HEK293 (cell line): ENCODE data around the gene BICRA.

ENCODE experiments used
- CTCF ChIA-PET: fragments of 350-600 bp; formaldehyde crosslinking; extraction: SDS; loops from one replicate; lab custom pipeline; 2021; ENCODE audit warnings: antibody characterized with exemption; lab: Yijun Ruan, JAX
- POLR2A ChIA-PET: fragments of 300-600 bp; formaldehyde crosslinking; extraction: SDS; loops from one replicate; lab custom pipeline; 2020; ENCODE audit warnings: antibody characterized with exemption, inconsistent platforms; lab: Yijun Ruan, JAX
- H3K27ac ChIP-seq: fragments of 200-500 bp; sonication (Bioruptor generic); 2 replicates; pipeline ENCODE4 v1.5.1; 2014; ENCODE audit warnings: low read depth, low read length, control low read depth, inconsistent platforms; ENCODE audit errors: extremely low read depth
- H3K36me3 ChIP-seq, 2 experiments: fragments of 200-500 bp in 1 of 2; sonication (Bioruptor generic) in 1 of 2; 1 replicate in 1 of 2; 2 replicates in 1 of 2; pipeline ENCODE4 v1.5.1; 2014 to 2017; ENCODE audit warnings: inconsistent platforms in 2 of 2, low read length in 2 of 2; ENCODE audit not compliant: control insufficient read depth in 2 of 2, insufficient read depth in 1 of 2
- H3K4me1 ChIP-seq: fragments of 200-500 bp; sonication (Bioruptor generic); 2 replicates; pipeline ENCODE4 v1.5.1; 2014; ENCODE audit warnings: mild to moderate bottlenecking, low read length, inconsistent platforms; ENCODE audit not compliant: control insufficient read depth, insufficient read depth
- H3K4me3 ChIP-seq: 2 replicates; pipeline ENCODE4 v1.5.1; 2011; ENCODE audit warnings: low read depth, mild to moderate bottlenecking, control low read depth, low read length, moderate library complexity
- H3K9me3 ChIP-seq: fragments of 200-500 bp; sonication (Bioruptor generic); 2 replicates; pipeline ENCODE4 v1.5.1; 2014; ENCODE audit warnings: low read depth, low read length, inconsistent platforms; ENCODE audit not compliant: control insufficient read depth, insufficient read depth
- FEZF1 ChIP-seq: fragments of 450-650 bp; formaldehyde crosslinking; IDR thresholded peaks from 2 replicates; pipeline ENCODE4 v1.5.1; 2016; ENCODE audit warnings: missing biosample characterization, missing genetic modification characterization
- KLF7 ChIP-seq: fragments of 450-650 bp; formaldehyde crosslinking; IDR thresholded peaks from 2 replicates; pipeline ENCODE4 v1.5.1; 2016; ENCODE audit warnings: missing biosample characterization, missing genetic modification characterization, borderline replicate concordance
- SP3 ChIP-seq: fragments of 450-650 bp; formaldehyde crosslinking; IDR thresholded peaks from 2 replicates; pipeline ENCODE4 v1.5.1; 2016; ENCODE audit warnings: missing biosample characterization, missing genetic modification characterization
- ZBTB17 ChIP-seq: fragments of 450-650 bp; formaldehyde crosslinking; IDR thresholded peaks from 2 replicates; pipeline ENCODE4 v1.5.1; 2016; ENCODE audit warnings: missing biosample characterization, missing genetic modification characterization
- ZEB2 ChIP-seq: fragments of 450-650 bp; formaldehyde crosslinking; IDR thresholded peaks from 2 replicates; pipeline ENCODE4 v1.5.1; 2016; ENCODE audit warnings: missing biosample characterization, missing genetic modification characterization
- ZFHX2 ChIP-seq: fragments of 450-650 bp; formaldehyde crosslinking; conservative IDR thresholded peaks from 2 replicates; pipeline ENCODE4 v1.5.1; 2016; ENCODE audit warnings: missing biosample characterization, missing genetic modification characterization
- ZNF121 ChIP-seq: fragments of 450-650 bp; formaldehyde crosslinking; IDR thresholded peaks from 2 replicates; pipeline ENCODE4 v1.5.1; 2016; ENCODE audit warnings: missing biosample characterization, missing genetic modification characterization
- ZNF324 ChIP-seq: fragments of 450-650 bp; formaldehyde crosslinking; IDR thresholded peaks from 2 replicates; pipeline ENCODE4 v1.5.1; 2016; ENCODE audit warnings: missing biosample characterization, missing genetic modification characterization
- ZNF335 ChIP-seq: fragments of 450-650 bp; formaldehyde crosslinking; conservative IDR thresholded peaks from 2 replicates; pipeline ENCODE4 v1.5.1; 2016; ENCODE audit warnings: missing biosample characterization, missing genetic modification characterization
- ZNF544 ChIP-seq: fragments of 450-650 bp; formaldehyde crosslinking; IDR thresholded peaks from 2 replicates; pipeline ENCODE4 v1.5.0; 2017; ENCODE audit warnings: missing biosample characterization, missing genetic modification characterization
- ZNF596 ChIP-seq: fragments of 450-650 bp; IDR thresholded peaks from 2 replicates; pipeline ENCODE4 v1.5.0; 2018; ENCODE audit warnings: missing biosample characterization, mild to moderate bottlenecking, missing genetic modification characterization, moderate library complexity
- ZNF658 ChIP-seq: fragments of 450-650 bp; formaldehyde crosslinking; IDR thresholded peaks from 2 replicates; pipeline ENCODE4; 2016; ENCODE audit warnings: missing biosample characterization, missing genetic modification characterization
- TF ChIP-seq, protein P1 (sequence below): fragments of 450-650 bp; formaldehyde crosslinking; IDR thresholded peaks from 2 replicates; pipeline ENCODE4 v1.5.1; 2016; ENCODE audit warnings: missing biosample characterization, missing genetic modification characterization
- TF ChIP-seq, protein P2 (sequence below): fragments of 450-650 bp; formaldehyde crosslinking; IDR thresholded peaks from 2 replicates; pipeline ENCODE4 v1.5.1; 2017; ENCODE audit warnings: missing biosample characterization, missing genetic modification characterization
- TF ChIP-seq, protein P3 (sequence below): fragments of 450-650 bp; formaldehyde crosslinking; IDR thresholded peaks from 2 replicates; pipeline ENCODE4 v1.5.1; 2016; ENCODE audit warnings: missing biosample characterization, missing genetic modification characterization, low read depth
- TF ChIP-seq, protein P4 (sequence below): fragments of 450-650 bp; formaldehyde crosslinking; IDR thresholded peaks from 2 replicates; pipeline ENCODE4 v1.5.1; 2016; ENCODE audit warnings: missing biosample characterization, missing genetic modification characterization
- TF ChIP-seq, protein P5 (sequence below): fragments of 450-650 bp; formaldehyde crosslinking; IDR thresholded peaks from 2 replicates; pipeline ENCODE4 v1.5.1; 2016; ENCODE audit warnings: missing biosample characterization, missing genetic modification characterization

The BICRA gene

DNA sequence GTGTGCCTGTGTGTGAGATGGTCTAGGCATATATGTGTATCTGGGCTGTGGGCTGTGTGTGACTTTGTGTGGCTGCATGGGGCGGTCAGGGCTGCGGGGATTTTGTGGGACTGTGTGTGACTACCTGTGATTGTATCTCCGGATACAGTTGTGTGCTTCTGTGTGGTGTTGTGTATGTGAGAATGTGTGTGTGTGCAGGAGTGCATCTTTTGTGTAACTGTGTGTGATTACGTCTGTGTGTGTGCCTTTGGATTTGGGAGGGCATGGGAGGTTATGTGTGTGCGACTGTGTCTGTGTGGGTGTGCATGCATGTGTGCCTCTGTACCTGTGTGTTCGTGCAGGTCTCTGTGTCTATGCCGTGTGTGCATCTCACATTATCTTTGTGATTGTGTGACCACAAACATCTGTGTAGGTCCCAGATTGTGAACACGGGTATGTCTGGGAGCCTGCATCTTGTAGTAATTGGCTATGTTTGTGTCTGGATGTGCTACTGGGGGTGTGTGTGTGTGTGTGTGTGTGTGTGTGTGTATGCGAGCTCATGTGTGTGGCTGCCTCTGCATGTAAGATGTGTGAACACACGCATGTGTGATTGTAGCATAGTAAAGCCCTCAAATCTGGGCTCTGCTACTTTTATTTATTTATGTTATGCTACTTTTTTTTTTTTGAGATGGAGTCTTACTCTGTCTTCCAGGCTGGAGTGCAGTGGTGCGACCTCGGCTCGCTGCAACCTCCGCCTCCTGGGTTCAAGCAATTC is 111.9 kb downstream of the BICRA start (continued):
- TF ChIP-seq, protein P1, sequence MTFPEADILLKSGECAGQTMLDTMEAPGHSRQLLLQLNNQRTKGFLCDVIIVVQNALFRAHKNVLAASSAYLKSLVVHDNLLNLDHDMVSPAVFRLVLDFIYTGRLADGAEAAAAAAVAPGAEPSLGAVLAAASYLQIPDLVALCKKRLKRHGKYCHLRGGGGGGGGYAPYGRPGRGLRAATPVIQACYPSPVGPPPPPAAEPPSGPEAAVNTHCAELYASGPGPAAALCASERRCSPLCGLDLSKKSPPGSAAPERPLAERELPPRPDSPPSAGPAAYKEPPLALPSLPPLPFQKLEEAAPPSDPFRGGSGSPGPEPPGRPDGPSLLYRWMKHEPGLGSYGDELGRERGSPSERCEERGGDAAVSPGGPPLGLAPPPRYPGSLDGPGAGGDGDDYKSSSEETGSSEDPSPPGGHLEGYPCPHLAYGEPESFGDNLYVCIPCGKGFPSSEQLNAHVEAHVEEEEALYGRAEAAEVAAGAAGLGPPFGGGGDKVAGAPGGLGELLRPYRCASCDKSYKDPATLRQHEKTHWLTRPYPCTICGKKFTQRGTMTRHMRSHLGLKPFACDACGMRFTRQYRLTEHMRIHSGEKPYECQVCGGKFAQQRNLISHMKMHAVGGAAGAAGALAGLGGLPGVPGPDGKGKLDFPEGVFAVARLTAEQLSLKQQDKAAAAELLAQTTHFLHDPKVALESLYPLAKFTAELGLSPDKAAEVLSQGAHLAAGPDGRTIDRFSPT (tag by site-specific recombination): no peak
- TF ChIP-seq ZNF121 (tag by site-specific recombination) (no peak), ZFHX2 (tag by site-specific recombination) (0 out of 2 replicates have a peak, but pooled peaks have one; percentile 21), ZNF544 (tag by site-specific recombination) (0 out of 2 replicates have a peak, but pooled peaks have one; percentile 31), ZBTB17 (tag by site-specific recombination) (no peak), SP3 (no peak), ZNF596 (tag by site-specific recombination) (no peak)
- TF ChIP-seq, protein P2, sequence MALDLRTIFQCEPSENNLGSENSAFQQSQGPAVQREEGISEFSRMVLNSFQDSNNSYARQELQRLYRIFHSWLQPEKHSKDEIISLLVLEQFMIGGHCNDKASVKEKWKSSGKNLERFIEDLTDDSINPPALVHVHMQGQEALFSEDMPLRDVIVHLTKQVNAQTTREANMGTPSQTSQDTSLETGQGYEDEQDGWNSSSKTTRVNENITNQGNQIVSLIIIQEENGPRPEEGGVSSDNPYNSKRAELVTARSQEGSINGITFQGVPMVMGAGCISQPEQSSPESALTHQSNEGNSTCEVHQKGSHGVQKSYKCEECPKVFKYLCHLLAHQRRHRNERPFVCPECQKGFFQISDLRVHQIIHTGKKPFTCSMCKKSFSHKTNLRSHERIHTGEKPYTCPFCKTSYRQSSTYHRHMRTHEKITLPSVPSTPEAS: peak; percentile 86
- TF ChIP-seq, all 188 proteins: peak for 4

DNA sequence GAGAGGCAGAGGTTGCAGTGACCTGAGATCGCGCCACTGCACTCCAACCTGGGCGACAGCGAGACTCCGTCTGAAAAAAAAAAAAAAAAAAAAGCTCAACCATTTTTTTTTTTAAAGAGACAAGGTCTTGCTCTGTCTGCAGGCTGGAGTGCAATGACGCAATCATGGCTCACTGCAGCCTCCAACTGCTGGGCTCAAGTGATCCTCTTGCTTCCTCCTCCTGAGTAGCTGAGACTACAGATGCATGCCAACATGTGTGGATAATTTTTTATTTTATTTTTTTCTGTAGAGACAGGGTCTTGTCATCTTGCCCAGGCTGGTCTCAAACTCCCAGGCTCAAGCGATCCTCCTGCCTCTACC is 114.6 kb downstream of the BICRA start:
- Histone ChIP-seq H3K4me1 (peaks cover 9% of the 10 kb centered on the region), H3K36me3 (no peaks in the 10 kb centered on the region), H3K27ac (no peak overlapping the region), H3K4me3 (peak overlapping the region; percentile 13), H3K9me3 (no peaks in the 10 kb centered on the region)
- TF ChIP-seq, protein P3, sequence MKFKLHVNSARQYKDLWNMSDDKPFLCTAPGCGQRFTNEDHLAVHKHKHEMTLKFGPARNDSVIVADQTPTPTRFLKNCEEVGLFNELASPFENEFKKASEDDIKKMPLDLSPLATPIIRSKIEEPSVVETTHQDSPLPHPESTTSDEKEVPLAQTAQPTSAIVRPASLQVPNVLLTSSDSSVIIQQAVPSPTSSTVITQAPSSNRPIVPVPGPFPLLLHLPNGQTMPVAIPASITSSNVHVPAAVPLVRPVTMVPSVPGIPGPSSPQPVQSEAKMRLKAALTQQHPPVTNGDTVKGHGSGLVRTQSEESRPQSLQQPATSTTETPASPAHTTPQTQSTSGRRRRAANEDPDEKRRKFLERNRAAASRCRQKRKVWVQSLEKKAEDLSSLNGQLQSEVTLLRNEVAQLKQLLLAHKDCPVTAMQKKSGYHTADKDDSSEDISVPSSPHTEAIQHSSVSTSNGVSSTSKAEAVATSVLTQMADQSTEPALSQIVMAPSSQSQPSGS: peak; percentile 24; the same call in 1 of the 2 replicates
- TF ChIP-seq ZNF324 (tag by site-specific recombination): no peak
- TF ChIP-seq ZNF658 (tag by site-specific recombination): no peak
- TF ChIP-seq FEZF1 (tag by site-specific recombination): peak; percentile 60
- TF ChIP-seq ZNF335: peak; percentile 16; the same call in 1 of the 2 replicates
- TF ChIP-seq ZEB2 (tag by site-specific recombination): 0 out of 2 replicates have a peak, but pooled peaks have one; percentile 42
- TF ChIP-seq KLF7 (tag by site-specific recombination): no peak
- TF ChIP-seq, protein P4, sequence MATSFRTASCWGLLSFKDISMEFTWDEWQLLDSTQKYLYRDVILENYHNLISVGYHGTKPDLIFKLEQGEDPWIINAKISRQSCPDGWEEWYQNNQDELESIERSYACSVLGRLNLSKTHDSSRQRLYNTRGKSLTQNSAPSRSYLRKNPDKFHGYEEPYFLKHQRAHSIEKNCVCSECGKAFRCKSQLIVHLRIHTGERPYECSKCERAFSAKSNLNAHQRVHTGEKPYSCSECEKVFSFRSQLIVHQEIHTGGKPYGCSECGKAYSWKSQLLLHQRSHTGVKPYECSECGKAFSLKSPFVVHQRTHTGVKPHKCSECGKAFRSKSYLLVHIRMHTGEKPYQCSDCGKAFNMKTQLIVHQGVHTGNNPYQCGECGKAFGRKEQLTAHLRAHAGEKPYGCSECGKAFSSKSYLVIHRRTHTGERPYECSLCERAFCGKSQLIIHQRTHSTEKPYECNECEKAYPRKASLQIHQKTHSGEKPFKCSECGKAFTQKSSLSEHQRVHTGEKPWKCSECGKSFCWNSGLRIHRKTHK: no peak
- TF ChIP-seq, protein P5, sequence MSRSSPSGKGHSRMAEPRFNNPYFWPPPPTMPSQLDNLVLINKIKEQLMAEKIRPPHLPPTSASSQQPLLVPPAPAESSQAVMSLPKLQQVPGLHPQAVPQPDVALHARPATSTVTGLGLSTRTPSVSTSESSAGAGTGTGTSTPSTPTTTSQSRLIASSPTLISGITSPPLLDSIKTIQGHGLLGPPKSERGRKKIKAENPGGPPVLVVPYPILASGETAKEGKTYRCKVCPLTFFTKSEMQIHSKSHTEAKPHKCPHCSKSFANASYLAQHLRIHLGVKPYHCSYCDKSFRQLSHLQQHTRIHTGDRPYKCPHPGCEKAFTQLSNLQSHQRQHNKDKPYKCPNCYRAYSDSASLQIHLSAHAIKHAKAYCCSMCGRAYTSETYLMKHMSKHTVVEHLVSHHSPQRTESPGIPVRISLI: peak; percentile 53
- ChIA-PET CTCF (interaction anchor here (0.6 to 3.5 kb wide), 12 partner anchors 11 to 298 kb away, joined by 3 to 18 read pairs (median 6); partner anchors contain the start of gene EHD2), POLR2A (interaction anchor here (0.5 to 1.7 kb wide), 9 partner anchors 7 to 390 kb away, joined by 3 to 8 read pairs (median 5); partner anchors contain the start of gene EHD2)
